ENCODE measurements around the gene PPARA. TPM values are rescaled to one million over a fixed set of nuclear protein-coding genes. Genes with fewer than 3 reads are reported as not detected.

Gene PPARA
- total RNA-seq, 2 experiments from 2014 or later, result 9.1 to 11.8 TPM

DNA sequence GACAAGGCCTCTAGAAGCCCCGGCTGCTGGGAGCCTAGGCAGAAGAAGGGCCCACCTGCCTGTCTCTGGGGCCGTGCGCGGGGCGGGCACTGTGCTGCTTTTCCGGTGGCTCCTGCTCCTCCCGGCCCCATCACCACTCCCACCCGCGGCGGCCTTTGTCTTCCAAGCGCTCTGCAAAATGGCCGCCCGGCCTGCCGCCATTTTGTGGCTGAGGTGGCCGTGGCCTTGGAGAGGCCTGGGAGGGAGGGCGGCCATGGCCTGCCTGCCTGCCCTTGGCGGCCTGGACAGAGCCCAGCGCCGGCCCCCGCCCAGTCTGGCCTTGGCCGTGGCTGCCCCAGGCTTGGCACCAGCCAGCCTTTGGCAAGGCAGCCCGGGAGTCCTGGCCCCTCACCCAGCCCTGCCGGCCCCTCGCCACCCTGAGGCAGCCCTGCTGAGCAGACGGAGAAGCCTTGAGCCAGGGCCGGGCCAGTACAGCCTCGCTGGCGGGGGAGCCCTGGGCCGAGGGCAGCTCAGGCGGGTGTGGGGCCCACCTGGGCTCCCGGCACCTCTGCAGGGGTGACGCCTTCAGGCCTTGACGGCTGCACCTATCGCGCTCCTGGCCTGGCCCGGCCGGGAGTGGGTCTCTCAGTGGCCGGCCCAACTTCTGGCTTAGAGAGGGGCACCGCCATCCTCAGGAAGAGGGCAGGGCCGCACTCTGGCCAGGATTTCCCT lies 46.0 kb upstream of the PPARA start:
- no peaks in the 10 kb centered on the region for H3K27me3 Mint-ChIP-seq
- TF ChIP-seq, protein P1, sequence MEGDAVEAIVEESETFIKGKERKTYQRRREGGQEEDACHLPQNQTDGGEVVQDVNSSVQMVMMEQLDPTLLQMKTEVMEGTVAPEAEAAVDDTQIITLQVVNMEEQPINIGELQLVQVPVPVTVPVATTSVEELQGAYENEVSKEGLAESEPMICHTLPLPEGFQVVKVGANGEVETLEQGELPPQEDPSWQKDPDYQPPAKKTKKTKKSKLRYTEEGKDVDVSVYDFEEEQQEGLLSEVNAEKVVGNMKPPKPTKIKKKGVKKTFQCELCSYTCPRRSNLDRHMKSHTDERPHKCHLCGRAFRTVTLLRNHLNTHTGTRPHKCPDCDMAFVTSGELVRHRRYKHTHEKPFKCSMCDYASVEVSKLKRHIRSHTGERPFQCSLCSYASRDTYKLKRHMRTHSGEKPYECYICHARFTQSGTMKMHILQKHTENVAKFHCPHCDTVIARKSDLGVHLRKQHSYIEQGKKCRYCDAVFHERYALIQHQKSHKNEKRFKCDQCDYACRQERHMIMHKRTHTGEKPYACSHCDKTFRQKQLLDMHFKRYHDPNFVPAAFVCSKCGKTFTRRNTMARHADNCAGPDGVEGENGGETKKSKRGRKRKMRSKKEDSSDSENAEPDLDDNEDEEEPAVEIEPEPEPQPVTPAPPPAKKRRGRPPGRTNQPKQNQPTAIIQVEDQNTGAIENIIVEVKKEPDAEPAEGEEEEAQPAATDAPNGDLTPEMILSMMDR (IDR thresholded peaks at IDR 0.05), result no peak
- no peak overlapping the region for H3K4me3 Mint-ChIP-seq
- ATAC-seq (no peak), DNase-seq (no peak)
- ChIA-PET CTCF (no interaction called here), POLR2A (no interaction called here)
- H3K4me1 Mint-ChIP-seq (ENCODE audit: low read depth), result no peaks in the 10 kb centered on the region
- no peak overlapping the region for H3K27ac Mint-ChIP-seq
- no peaks in the 10 kb centered on the region for H3K9me3 Mint-ChIP-seq
- H3K36me3 Mint-ChIP-seq (ENCODE audit: low read depth), result no peaks in the 10 kb centered on the region
- intact Hi-C loops (cut with micrococcal nuclease), result no loop called here

DNA sequence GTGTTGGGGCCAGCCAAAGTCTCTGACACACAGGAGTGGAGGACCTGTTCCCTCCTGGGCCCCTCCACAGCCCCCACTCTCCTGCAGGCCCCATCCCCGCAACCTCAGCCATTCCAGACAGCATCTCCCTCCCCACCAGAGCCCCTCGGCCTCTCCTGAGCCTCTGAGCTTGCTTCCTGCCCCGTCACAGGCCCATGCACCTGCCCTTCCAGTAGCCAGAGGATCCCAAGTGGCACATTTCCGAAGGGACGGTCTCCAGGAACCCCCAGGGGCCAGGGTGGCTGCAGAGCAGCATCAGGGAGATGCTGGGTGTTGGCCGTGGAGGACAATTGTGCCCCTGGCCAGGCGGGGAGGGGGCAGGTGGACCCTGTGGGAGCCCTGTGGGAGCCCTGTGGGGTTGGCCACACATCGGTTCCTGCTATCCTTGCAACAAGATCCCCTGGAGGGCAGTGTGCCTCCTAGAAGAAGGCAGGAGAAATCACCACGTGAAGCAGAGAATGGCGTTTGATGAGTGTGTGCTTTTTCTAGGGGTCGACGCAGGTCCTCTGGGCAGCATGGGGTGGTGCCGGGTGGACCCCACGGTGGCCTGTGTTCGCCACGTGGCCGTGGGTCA lies 45.3 kb upstream of the PPARA start:
- H3K9me3 Mint-ChIP-seq, result no peaks in the 10 kb centered on the region
- H3K27ac Mint-ChIP-seq, result no peak overlapping the region
- CTCF ChIA-PET, result no interaction called here
- H3K27me3 Mint-ChIP-seq, result no peaks in the 10 kb centered on the region
- ATAC-seq, result no peak
- no peak for DNase-seq
- no peak overlapping the region for H3K4me3 Mint-ChIP-seq
- H3K4me1 Mint-ChIP-seq (ENCODE audit: low read depth), result no peaks in the 10 kb centered on the region
- no peaks in the 10 kb centered on the region for H3K36me3 Mint-ChIP-seq (ENCODE audit: low read depth)
- TF ChIP-seq, protein P1 (IDR thresholded peaks at IDR 0.05), result no peak
- intact Hi-C loops (cut with micrococcal nuclease), result no loop called here
- POLR2A ChIA-PET, result no interaction called here

DNA sequence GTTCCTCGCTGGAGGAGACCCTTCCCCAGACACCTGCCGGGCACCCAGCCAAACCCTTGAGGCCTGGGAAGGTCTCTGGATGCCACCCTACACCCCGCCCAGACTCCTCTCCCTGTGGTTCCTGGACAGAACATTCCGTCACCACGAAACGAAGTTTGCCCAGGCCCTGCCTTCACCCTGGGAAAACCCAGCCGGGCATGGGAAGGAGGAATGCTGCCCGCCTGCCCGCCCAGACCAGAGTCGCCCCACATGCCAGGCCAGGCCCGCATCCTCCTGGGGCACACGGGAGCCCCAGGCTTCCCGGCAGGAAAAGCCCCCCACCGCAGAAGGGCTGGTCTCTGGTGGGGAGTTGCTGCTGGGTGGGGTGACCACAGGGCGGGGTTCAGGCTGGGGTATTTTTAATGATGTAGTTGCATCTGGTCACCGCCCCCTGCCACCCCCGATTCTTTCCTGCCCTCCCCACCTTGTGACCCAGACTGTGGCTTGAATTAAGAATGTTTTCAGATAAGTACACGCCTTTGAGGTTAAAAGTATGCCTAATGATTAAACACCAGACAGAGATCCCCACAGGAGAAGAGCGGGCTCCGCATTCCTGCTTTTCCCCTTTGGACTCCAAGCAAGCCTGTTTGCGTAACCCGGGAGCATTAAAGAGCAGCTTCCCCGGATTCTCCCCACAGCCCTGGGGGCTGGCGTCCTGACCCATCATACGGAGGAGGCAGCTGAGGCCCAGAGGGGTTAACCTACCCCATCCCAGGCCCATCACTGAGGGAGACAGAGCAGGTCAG lies 44.6 kb upstream of the PPARA start:
- Mint-ChIP-seq H3K27ac (no peak overlapping the region), H3K4me3 (no peak overlapping the region), H3K9me3 (no peaks in the 10 kb centered on the region), H3K4me1 (ENCODE audit: low read depth) (no peaks in the 10 kb centered on the region), H3K27me3 (no peaks in the 10 kb centered on the region), H3K36me3 (ENCODE audit: low read depth) (no peaks in the 10 kb centered on the region)
- intact Hi-C loops (cut with micrococcal nuclease), result no loop called here
- no peak for ATAC-seq
- ChIA-PET CTCF (no interaction called here), POLR2A (no interaction called here)
- TF ChIP-seq, protein P1 (IDR thresholded peaks at IDR 0.05), result no peak
- no peak for DNase-seq

DNA sequence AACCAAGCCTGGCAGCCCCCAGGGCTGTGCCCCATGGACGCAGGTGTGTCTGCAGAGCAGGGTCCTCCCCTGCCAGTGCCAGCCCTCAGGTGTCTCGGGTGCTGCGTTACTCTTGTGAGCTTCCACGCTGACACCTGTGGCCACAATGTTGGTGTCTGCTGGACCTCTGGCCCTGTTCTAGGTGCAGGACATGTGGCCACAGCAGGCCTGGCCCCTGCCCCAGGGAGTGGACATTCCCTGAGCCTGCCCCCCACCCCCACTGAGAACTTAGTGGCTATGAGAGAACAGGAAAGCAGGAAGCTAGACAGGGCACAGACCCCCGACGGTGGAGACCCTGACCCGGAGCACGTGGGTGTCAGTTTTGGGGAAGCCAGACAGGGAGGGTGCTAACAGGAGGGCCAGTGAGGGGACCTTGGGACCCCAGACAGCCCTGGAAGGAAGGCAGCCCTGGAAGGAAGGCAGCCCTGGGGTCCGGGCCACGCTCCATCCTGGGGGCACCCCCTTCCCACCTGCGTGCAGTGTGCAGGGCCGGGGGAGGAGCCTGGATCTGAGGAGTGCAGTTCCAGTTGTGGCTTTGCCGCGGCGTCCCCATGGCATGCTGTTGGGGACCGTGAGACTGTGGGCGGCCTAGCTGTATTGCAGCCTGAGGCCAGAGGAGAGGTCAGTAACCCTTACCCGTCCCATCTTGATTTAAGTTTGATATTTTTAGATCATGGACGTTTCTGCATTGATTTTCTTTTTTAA lies 43.9 kb upstream of the PPARA start:
- TF ChIP-seq, protein P1 (IDR thresholded peaks at IDR 0.05), result no peak
- DNase-seq, result no peak
- H3K27ac Mint-ChIP-seq, result no peak overlapping the region
- H3K9me3 Mint-ChIP-seq, result no peaks in the 10 kb centered on the region
- no peaks in the 10 kb centered on the region for H3K4me1 Mint-ChIP-seq (ENCODE audit: low read depth)
- no peaks in the 10 kb centered on the region for H3K27me3 Mint-ChIP-seq
- intact Hi-C loops (cut with micrococcal nuclease), result no loop called here
- no peaks in the 10 kb centered on the region for H3K36me3 Mint-ChIP-seq (ENCODE audit: low read depth)
- CTCF ChIA-PET, result no interaction called here
- ATAC-seq, result no peak
- H3K4me3 Mint-ChIP-seq, result no peak overlapping the region
- POLR2A ChIA-PET, result no interaction called here

Measured in activated CD8-positive, alpha-beta T cell treated with anti-CD3 and anti-CD28 coated beads for 36 hours (primary cell).